HEK293T (cell line): ENCODE measurements around the gene TTC39C.

Experiments
- BHLHE40 ChIP-seq: fragments of 450-650 bp; IDR thresholded peaks from 2 replicates; pipeline ENCODE4 v1.6.1; 2016; ENCODE audit warnings: mild to moderate bottlenecking, moderate library complexity, borderline replicate concordance
- CTBP1 ChIP-seq: fragments of 450-650 bp; IDR thresholded peaks from 2 replicates; pipeline ENCODE4 v1.6.1; 2016; ENCODE audit warnings: borderline replicate concordance
- ELF4 ChIP-seq: fragments of 450-650 bp; IDR thresholded peaks from 2 replicates; pipeline ENCODE4 v1.6.1; 2017; ENCODE audit warnings: antibody characterized with exemption
- FOXA1 ChIP-seq: fragments of 450-650 bp; IDR thresholded peaks from 2 replicates; pipeline ENCODE4 v1.6.1; 2016; ENCODE audit warnings: mild to moderate bottlenecking
- FOXK2 ChIP-seq: fragments of 450-650 bp; IDR thresholded peaks from 2 replicates; pipeline ENCODE4 v1.6.1; 2016; ENCODE audit warnings: mild to moderate bottlenecking
- FOXM1 ChIP-seq: fragments of 450-650 bp; IDR thresholded peaks from 2 replicates; pipeline ENCODE4 v1.6.1; 2017; ENCODE audit warnings: mild to moderate bottlenecking, borderline replicate concordance
- SP1 ChIP-seq: fragments of 450-650 bp; IDR thresholded peaks from 2 replicates; pipeline ENCODE4 v1.6.1; 2017
- SUZ12 ChIP-seq: fragments of 450-650 bp; IDR thresholded peaks from 2 replicates; pipeline ENCODE4 v1.6.1; 2016; ENCODE audit warnings: mild to moderate bottlenecking
- TARDBP ChIP-seq: fragments of 450-650 bp; IDR thresholded peaks from 2 replicates; pipeline ENCODE4 v1.6.1; 2016
- ZNF384 ChIP-seq: fragments of 450-650 bp; IDR thresholded peaks from 2 replicates; pipeline ENCODE4 v1.6.1; 2016

GRCh38 chr18:23977719-23978483 is 36.7 kb upstream of the TTC39C start:
- TF ChIP-seq ELF4 (no peak), SUZ12 (no peak), BHLHE40 (no peak), SP1 (no peak), FOXK2 (no peak), TARDBP (no peak), FOXM1 (no peak), FOXA1 (no peak), CTBP1 (no peak), ZNF384 (no peak)
